HG02759 (cell line): ENCODE results near the gene PAEP.

Source experiments
- ATAC-seq: cut with Tn5 transposase; IDR thresholded peaks from one replicate; pipeline ENCODE4 v1.9.1; 2021; ENCODE audit warnings: mild to moderate bottlenecking, moderate library complexity; ENCODE audit not compliant: unreplicated experiment

Gene PAEP

GRCh38 chr9:135591506-135592330 is 30.2 kb downstream of the PAEP start:
- ATAC-seq = no peak

DNA sequence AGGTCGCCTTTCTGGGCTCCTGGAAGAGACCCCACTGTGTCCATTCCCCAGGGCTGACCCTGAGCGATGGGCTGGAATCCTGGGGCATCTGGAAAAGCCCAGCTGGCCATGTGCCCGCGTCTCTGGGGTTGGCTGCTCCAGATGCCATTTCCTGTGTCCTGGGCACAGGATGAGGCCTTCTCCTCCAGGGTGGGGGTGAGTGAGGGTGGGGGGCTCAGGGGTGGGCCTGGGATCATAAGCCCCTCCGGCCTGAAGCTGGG is 30.7 kb downstream of the PAEP start:
- ATAC-seq = no peak

DNA sequence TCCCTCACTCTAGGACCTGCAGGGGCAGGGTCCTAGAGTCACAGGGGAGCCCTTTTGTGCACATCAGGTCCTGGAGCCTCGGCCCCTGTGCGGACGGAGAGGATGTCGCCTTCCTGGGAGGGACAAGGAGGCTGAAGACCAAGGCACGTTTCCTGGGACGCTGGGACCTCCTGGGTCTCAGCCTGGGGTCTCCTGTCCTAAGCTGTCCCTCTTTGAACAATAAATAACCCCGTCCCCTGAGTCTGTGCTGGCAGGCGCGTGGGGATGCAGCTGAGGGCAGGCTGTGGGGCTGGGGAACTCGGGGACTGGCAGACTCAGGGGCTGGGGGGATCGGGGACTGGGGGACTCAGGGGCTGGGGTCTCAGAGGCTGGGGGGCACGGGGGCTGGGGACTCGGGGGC is 31.1 kb downstream of the PAEP start:
- no peak for ATAC-seq

- no peak for ATAC-seq
Measured at GRCh38 chr9:135596211-135596610, 34.7 kb downstream of the PAEP start.

DNA sequence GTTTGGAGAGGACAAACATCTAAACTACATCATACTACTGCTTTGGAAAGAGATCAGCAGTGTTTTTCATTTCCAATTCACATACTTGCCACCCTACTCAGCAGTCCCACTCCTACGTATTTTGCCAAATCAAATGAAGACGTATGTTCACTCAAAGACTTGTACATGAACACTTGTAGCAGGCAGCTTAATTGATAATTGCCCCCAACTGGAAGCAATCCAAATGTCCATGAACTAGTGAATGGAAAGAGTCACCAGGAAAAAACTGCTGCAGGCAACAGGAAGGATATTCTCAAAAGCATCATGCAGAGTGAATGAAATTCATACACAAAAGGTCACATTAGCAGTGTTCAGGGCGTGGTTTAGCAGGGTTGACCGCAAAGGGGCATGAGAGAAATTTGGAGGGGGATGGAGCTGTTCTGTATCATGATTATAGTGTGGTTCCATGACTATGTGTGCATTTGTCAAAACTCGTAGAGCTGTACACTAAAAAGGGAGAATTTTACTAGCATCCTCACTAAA is 38.8 kb downstream of the PAEP start:
- no peak for ATAC-seq

DNA sequence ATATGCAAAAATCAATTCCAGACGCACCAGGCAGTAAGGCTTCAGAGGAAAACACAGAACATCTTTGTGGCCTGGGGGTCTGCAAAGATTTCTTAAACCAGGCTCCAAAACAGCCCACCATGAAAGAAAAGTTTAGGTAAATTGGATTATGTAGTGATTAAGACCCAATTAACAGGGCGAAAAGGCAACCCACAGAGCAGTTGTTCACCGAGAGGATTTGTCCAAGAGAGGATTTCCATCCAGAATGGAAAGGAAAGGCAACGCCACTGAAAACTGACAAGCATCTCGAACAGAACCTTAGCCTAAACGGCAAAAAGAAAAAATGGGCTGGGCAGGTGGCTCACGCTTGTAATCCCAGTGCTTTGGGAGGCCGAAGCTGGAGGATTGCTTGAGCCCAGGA is 40.4 kb downstream of the PAEP start:
- ATAC-seq = no peak

DNA sequence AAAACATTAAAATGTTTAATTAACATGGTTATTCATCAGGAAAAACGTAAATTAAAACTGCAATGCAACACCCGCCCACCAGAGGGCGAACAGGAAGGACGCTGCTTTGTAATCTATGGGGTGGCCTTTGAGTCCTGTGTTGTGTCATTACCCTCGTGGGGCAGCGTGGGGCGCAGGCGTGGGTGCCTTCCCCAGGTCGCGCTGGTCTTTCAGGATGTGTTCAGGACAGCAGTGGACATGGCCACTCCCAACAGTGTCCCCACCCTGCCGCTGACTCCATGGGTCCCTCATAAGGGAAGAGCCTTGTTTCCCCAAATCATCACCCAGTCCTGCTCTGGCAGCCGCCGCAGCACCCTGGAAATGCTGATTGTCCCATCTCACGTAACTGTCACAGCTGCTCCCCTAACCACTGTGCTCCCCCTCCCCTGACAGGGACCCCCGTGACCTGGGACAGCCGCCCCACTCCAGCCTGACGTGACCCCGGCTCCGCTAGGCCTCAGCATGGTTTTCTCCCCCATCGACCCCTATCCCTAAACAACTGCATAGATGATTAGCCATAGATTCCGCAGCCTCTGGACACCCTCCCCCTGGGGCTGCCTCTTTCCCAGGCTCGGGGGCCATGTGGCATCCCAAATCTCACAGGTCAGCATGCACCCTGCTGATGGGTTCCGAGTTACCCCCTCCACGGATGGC is 41.4 kb downstream of the PAEP start:
- no peak for ATAC-seq

DNA sequence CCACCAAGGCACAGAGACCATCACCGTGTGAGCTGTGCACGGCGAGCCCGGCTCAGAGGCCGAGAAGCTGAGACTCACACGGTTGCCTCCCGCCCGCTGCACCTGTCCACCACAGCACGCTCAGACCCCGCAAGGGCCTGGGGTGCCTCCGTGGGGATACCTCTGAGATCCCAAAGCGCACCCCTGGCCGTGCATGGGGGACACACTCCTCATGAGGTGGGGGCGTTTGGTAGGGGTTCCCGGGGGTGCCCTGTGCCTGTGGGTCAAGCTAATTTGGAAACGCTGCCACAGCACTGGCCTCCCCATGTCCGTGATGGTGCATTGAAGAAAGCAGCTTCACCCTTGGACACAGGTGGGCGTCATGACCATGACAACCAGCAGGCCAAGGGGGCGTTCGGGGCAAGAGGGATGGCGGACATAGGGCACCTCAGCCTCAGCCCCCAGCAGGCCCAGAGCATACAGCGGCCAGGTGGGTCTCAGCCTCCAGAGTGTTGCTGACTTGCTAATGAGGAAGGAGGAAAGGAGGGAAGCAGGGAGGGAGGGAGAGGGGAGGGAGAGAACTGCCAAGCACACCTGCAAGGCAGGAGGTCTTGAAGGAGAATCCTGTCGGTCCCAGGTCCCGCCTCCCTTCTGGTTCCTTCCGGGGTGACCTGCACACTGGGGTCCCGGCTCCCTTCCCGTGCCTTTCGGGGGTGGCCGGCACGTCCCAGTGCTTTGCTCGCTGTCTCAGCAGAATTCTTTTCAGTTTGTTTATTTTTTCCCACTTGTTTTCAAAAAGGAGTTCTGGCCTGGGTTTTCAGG is 43.1 kb downstream of the PAEP start:
- ATAC-seq = no peak

- no peak for ATAC-seq
Measured at GRCh38 chr9:135605238-135605781, 43.8 kb downstream of the PAEP start.

- ATAC-seq = no peak
Measured at GRCh38 chr9:135606885-135607259, 45.3 kb downstream of the PAEP start.

- no peak for ATAC-seq
Measured at GRCh38 chr9:135607401-135608293, 46.1 kb downstream of the PAEP start.

- ATAC-seq = no peak
Measured at GRCh38 chr9:135608294-135608998, 46.9 kb downstream of the PAEP start.

GRCh38 chr9:135608999-135609317 is 47.4 kb downstream of the PAEP start:
- no peak for ATAC-seq

DNA sequence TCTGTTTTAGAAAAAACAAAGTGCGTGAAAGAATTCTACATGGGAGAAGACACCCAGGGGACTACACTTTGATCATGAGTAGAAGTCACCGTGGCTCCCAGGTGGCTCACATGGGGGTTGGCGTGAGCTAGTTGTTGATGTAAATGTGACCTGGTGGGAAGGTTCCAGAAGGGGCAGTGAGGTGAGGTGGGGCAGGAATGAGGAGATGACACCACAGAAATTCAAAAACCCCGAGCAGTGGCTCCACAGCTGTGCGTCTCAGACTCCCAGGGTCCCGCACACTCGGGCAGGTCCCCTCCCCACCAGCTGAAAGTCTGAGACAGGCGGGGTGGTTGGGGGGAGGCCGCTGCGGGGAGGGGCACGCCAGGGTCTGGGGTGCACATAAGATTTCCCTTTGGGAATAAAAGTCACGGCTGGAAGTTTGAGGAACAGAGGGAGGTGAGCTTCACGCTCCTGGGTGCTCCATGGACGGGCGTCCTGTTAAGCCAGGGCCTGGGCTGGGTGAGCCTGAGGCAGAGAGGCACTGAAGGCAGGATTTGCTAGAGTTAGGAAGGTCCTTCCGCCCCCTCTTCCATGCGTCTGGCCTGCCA is 47.9 kb downstream of the PAEP start:
- no peak for ATAC-seq

GRCh38 chr9:135610290-135611141 is 49.0 kb downstream of the PAEP start:
- ATAC-seq = no peak

GRCh38 chr9:135611142-135611874 is 49.8 kb downstream of the PAEP start:
- no peak for ATAC-seq

DNA sequence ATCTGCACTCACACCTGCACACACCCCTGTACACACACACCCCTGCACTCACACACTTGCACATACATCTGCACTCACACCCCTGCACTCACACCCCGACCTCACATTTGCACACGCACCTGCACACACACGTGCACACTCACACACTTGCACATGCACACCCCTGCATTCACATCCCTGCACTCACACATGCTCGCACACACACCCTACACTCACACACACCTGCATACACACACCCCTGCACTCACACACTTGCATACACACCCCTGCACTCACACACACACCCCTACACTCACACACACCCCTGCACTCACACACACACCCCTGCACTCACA is 50.3 kb downstream of the PAEP start:
- ATAC-seq = no peak

DNA sequence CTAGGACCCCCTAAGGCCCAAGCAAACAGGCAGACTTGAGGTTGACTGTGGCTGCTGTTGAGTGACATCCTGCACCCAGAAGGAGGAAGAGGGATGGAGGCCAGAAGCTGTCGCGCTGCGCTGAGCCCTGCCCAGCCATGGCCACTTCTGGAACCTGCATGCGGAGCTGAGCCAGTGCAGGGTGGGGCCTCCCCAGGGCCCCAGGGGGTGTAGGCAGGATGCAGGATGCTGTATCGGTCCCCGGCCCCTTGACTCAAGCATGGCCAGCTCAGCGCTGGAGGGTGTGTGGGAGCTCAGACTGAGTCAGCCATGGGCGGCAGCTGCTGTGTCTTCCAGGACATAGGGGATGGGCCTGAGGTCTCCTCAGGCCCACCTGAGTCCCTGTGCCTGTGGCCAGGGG is 50.9 kb downstream of the PAEP start:
- ATAC-seq = no peak
